ENCODE measurements around the gene STRADA.

The STRADA gene

DNA sequence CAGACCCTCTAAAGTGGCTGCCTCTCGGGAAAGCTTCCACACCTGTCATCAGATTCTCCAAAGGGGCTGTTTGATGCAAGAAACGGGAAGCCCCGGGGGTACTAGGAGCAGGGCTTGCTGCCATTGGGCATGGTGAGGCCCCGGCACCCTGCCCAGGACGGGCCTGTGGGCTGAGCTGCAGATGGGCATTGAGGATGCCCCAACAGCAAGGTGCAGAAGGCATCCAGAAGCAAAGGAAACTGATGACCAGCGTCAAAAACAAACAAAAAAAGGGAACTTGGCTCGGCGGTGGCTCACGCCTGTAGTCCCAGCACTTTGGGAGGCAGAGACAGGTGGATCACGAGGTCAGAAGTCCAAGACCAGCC, 40.2 kb downstream of the STRADA start:
- DNase-seq (ENCODE audit: low read depth, low spot score), result no peak

- DNase-seq (ENCODE audit: low read depth, low spot score), result no peak
Measured at GRCh38 chr17:63700528-63701455, 40.8 kb downstream of the STRADA start.

GRCh38 chr17:63699638-63700527, 41.7 kb downstream of the STRADA start, which contains the start of gene LIMD2:
Gene LIMD2, minus strand, starts transcription at chr17:63700125. Its CDS starts 827 bp downstream, at chr17:63699298.
- no peak for DNase-seq (ENCODE audit: low read depth, low spot score)

DNA sequence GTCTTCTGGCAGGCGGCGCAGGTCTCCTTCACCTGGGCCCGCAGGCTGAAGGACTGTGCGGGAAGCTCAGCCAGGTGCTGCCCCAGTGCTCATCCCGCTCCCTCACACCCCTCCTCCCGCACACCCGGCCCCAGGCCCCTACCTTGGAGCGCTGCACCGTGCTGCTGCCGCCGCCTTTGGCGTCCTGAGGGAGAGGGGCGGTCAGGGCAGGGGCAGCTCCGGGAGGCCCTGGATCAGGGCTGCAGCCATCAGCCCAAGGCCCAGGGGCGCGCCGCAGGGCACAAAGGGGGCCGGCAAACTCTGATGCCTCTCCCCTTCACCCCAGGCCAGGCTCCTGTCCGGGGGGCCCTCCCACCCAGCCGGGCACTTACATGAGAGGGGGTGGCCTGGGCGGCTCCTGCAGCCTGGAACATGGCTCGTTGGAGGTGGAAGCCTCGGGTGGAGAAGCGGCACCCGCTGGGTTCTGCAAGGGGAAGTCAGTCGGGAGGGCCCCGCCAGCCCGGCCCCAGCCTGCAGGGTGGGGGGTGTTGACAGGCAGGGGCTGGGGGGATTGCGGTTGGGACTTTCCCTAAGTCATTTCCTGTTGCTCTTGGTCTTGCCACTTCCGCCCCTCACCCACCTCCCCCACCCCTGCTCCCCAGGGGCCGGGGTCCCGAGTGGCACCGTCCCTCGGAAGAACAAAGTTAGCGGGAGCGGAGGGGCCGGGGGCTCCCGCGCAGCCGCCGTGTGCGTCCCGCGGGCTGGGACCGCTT, 42.5 kb downstream of the STRADA start:
- DNase-seq (ENCODE audit: low read depth, low spot score), result no peak

DNA sequence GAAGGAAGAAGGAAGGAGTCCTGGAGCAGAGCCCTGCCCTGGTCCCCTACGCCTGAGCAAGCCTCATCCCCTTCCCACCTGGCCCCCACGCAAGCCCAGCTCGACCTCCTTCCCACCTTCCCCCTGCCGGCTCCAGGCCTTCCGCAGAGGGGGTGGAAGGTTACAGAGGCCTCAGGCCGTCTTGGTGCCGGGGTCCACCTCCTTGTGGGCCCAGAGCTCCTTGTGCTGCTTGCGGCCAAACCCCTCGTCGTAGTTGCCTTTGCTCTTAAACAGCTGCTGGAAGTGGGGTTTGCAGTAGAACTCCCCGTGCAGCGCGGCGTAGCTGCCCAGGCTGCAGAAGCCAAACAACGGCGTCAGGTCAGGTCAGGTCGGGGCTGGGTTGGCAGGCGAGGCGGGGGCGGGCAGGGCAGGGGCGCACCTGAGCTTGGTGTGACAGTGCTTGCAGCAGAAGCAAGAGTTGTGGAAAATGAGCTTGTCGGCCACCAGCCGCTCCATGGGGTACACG, 43.2 kb downstream of the STRADA start:
- no peak for DNase-seq (ENCODE audit: low read depth, low spot score)

GRCh38 chr17:63697341-63698286, 44.0 kb downstream of the STRADA start:
- DNase-seq (ENCODE audit: low read depth, low spot score), result no peak

- no peak for DNase-seq (ENCODE audit: low read depth, low spot score)
Measured at GRCh38 chr17:63696381-63696961, 45.1 kb downstream of the STRADA start.

DNA sequence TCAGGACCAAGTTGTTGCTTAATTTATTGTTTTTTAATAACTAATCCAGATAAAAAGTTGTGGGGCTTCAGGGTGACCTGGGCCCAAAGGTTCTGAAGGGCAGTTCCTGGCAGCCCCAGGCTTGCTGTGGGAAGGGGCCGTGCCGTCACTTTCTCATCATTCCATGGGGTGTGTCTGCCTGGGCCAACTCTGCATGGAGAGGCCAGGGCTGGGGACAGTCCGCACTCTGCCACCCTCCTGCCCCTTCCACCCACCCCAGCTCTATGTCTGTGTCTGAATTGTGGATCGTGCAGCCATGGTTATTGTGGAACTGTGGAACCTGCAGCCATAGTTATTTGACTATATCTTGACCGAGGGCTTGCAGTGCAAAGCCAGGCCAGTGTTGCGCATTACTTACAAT, 45.7 kb downstream of the STRADA start:
- DNase-seq (ENCODE audit: low read depth, low spot score), result no peak

DNA sequence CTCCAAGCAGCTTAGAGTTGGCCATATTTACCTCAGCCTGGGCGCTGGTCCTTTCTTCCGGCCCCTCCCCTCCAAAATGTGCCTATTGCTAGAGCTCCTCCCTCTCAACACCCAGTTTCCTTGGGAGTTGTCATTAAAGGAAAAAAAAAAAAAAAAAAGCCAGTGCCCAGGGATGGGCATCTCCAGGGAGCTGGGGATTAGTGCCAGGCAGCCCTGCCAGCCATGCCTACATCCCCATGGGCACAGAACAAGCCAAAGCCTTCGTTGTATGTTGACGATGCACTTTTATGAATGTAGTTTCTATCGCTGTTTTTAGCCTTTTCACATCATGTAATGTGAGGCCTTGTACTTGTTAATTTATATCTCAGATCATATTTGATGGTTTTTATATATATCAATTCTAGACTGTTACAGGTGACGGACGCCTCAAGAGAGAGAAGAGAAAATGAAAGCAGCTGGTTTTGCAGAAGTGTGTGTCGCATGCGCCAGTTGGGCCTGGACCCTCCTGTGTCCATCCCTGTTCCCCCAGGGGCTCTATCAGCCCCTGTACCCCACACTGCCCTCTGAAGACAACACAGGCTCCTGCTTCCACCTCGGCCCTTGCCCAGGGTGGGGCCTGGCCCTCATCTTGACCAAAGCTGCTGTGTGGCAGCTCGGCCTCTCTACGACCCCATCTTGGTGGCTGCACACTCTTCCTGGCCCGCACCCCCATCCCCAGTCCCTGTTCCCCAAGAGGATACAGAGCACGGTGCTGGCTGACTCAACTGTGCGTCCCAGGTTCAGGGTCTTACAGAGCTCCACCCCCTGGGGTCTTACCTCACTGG, 46.4 kb downstream of the STRADA start:
- DNase-seq (ENCODE audit: low read depth, low spot score), result no peak

- no peak for DNase-seq (ENCODE audit: low read depth, low spot score)
Measured at GRCh38 chr17:63694229-63694949, 47.2 kb downstream of the STRADA start.

GRCh38 chr17:63693411-63694113, 48.0 kb downstream of the STRADA start:
- no peak for DNase-seq (ENCODE audit: low read depth, low spot score)

- DNase-seq (ENCODE audit: low read depth, low spot score), result no peak
Measured at GRCh38 chr17:63692195-63692816, 49.3 kb downstream of the STRADA start.

DNA sequence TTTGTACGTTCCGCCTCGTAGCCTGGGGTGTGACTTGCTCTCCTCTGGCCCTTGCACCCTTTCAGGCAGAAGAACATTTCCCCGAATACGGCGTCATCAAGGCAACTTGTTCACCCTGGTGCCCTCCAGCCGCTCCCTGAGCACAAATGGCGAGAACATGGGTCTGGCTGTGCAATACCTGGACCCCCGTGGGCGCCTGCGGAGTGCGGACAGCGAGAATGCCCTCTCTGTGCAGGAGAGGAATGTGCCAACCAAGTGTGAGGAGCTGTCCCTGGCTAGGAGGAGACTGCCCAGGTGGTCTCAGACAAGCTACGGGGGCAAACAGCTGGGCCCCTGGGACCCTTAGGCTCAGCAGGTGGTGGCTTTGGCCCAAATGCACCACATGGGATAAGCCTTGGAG, 52.1 kb downstream of the STRADA start:
- DNase-seq (ENCODE audit: low read depth, low spot score), result no peak

GRCh38 chr17:63688396-63689020, 53.1 kb downstream of the STRADA start:
- no peak for DNase-seq (ENCODE audit: low read depth, low spot score)

DNA sequence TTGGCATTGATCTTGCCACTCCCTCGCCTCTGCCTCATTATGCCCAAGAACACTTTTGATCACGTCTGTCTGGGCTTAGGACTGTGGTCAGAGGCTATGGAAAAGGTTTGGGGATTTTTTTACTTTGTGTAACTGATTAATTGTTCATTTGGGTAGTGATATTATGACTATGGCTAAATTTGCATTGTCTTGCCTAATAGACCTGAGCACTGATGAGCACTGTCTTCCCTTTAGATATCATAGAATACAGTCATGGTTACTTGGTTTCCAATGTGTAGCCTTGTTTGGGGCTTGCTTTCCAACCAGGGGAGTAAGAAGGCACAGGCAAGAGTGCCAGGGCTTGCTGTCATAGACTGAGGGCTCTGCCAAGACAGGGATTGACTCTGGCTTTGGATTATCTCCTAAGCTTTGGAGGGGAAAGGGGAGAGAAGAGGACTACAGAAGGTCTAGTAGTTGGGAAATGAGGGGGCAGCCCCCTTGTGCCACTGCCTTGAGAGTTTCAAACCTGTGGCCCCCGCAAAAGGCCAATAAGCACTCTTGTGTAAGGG, 55.4 kb downstream of the STRADA start:
- DNase-seq (ENCODE audit: low read depth, low spot score), result no peak

DNA sequence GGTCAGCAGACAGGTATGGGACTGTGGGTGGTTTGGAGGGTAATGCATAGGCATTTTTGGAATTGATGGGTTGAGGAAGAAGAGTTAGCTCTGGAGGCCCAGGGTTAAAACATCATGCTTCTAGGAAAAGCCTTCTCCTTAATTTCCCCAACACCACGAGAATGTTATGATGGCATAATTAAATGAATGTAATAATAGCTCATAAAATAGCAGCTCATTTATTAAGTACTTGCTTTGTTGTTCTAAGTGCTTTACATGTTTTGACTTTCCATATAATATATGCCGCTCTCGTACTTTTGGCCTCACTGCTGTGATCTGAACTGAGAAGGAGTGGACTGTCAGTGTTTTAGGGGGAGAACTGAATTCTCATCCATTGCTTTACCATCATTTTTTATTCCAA, 56.0 kb downstream of the STRADA start:
- no peak for DNase-seq (ENCODE audit: low read depth, low spot score)

- no peak for DNase-seq (ENCODE audit: low read depth, low spot score)
Measured at GRCh38 chr17:63685041-63685440, 56.6 kb downstream of the STRADA start.
